Sigmoid colon (tissue), 4 donors: ENCODE measurements around the gene ATP6AP1.

Experiments
- CTCF ChIP-seq, 4 experiments: fragments of 450-650 bp in 3 of 4; fragments of 200-600 bp in 1 of 4; IDR thresholded peaks; one replicate each; pipeline ENCODE4 v1.5.1; 2016 to 2019; ENCODE audit warnings: antibody characterized with exemption in 4 of 4, mild to moderate bottlenecking in 3 of 4, moderate library complexity in 2 of 4
- EP300 ChIP-seq, 4 donors: sonication (generic); formaldehyde crosslinking; IDR thresholded peaks; one replicate each; pipeline ENCODE4 v1.6.1; 2017; ENCODE audit warnings: antibody characterized with exemption in 4 of 4
- POLR2A ChIP-seq, 2 donors: fragments of 450-650 bp; IDR thresholded peaks; one replicate each; pipeline ENCODE4 v1.6.1; 2016; ENCODE audit warnings: antibody characterized with exemption in 2 of 2, mild to moderate bottlenecking in 2 of 2, moderate library complexity in 2 of 2
- POLR2AphosphoS5 ChIP-seq, 4 donors: sonication (generic); formaldehyde crosslinking; IDR thresholded peaks; one replicate each; pipeline ENCODE4 v1.6.1; 2017; ENCODE audit warnings: antibody characterized with exemption in 4 of 4

- TF ChIP-seq POLR2AphosphoS5 (IDR thresholded peaks at IDR 0.05) (no peak), CTCF (IDR thresholded peaks at IDR 0.05) (no peak), POLR2A (IDR thresholded peaks at IDR 0.05) (no peak), EP300 (IDR thresholded peaks at IDR 0.05) (no peak)
Measured at GRCh38 chrX:154382483-154383069, 45.9 kb upstream of the ATP6AP1 start.
